GM12878 (cell line): ENCODE data around the gene GPT2. TPM values are rescaled to one million over a fixed set of nuclear protein-coding genes. Genes with fewer than 3 reads are reported as not detected.
A peak's percentile ranks its signal among the peaks of the same experiment; 100 is the strongest.

Source experiments
- ATAC-seq: fragments of 200-7000 bp; cut with Tn5 transposase; 3 replicates; pipeline ENCODE4 v1.9.1; 2020; ENCODE audit warnings: mild to moderate bottlenecking, moderate library complexity
- BruUV-seq: library from RNA; stranded (reverse); fragments of 400-500 nt; replicated peaks from 2 replicates; lab custom pipeline; 2021; lab: Mats Ljungman, UMichigan
- CTCF ChIA-PET: fragments of 300-600 bp; sonication (Branson Sonifier 250); formaldehyde crosslinking; extraction: SDS; loops from one replicate; lab custom pipeline; 2021; ENCODE audit warnings: inconsistent platforms; lab: Yijun Ruan, JAX
- POLR2A ChIA-PET: fragments of 350-600 bp; formaldehyde crosslinking; extraction: SDS; loops from one replicate; lab custom pipeline; 2021; ENCODE audit warnings: inconsistent platforms; lab: Charles Lee
- RAD21 ChIA-PET: fragments of 300-600 bp; sonication (Branson Sonifier 250); formaldehyde crosslinking; loops from one replicate; lab custom pipeline; 2023; ENCODE audit warnings: antibody characterized with exemption; ENCODE audit not compliant: unreplicated experiment; lab: Charles Lee
- SMC1A ChIA-PET: fragments of 300-600 bp; sonication (Branson Sonifier 250); formaldehyde crosslinking; loops from one replicate; lab custom pipeline; 2023; ENCODE audit not compliant: unreplicated experiment, uncharacterized antibody; lab: Charles Lee
- DNase-seq: peaks from one replicate; pipeline ENCODE4 v3.0.0-alpha.2; 2011; ENCODE audit warnings: low read depth, low spot score
- FAIRE-seq: peaks from 3 replicates; lab custom pipeline; 2011; peaks lifted over from hg19 to GRCh38; lab: Jason Lieb, UNC
- H2AFZ ChIP-seq: 2 replicates; pipeline ENCODE4 v1.6.0; 2011; ENCODE audit warnings: low read depth, low read length, control low read depth; ENCODE audit not compliant: control insufficient read depth
- H3K27ac ChIP-seq: 2 replicates; pipeline ENCODE4 v1.5.1; 2011; ENCODE audit warnings: control low read depth; ENCODE audit not compliant: control insufficient read depth, insufficient read depth
- H3K27me3 ChIP-seq, 2 experiments: replicated peaks in 1 of 2; 2 replicates each; pipeline versions ENCODE4 v1.6.0 to v1.6.1; 2011; ENCODE audit warnings: low read length in 1 of 2; ENCODE audit not compliant: control insufficient read depth in 2 of 2, insufficient read depth in 2 of 2
- H3K36me3 ChIP-seq, 2 experiments: 2 replicates each; pipeline ENCODE4 v1.5.1; 2011; ENCODE audit warnings: low read length in 1 of 2; ENCODE audit not compliant: control insufficient read depth in 2 of 2, insufficient read depth in 2 of 2
- H3K4me1 ChIP-seq: 2 replicates; pipeline ENCODE4 v1.6.1; 2011; ENCODE audit warnings: mild to moderate bottlenecking, low read length, moderate library complexity, mixed read lengths; ENCODE audit not compliant: control insufficient read depth, insufficient read depth
- H3K4me2 ChIP-seq: 2 replicates; pipeline ENCODE4 v1.6.0; 2011; ENCODE audit warnings: control low read depth; ENCODE audit not compliant: control insufficient read depth, insufficient read depth
- H3K4me3 ChIP-seq: fragments of 200-600 bp; sonication (generic); 2 replicates; pipeline ENCODE4 v1.5.1; 2016
- H3K79me2 ChIP-seq: 2 replicates; pipeline ENCODE4 v1.6.0; 2011; ENCODE audit warnings: low read length; ENCODE audit not compliant: control insufficient read depth, insufficient read depth
- H3K9ac ChIP-seq: 2 replicates; pipeline ENCODE4 v1.8.0; 2011; ENCODE audit warnings: low read length, control low read depth, mixed read lengths; ENCODE audit not compliant: control insufficient read depth, insufficient read depth
- H3K9me3 ChIP-seq: replicated peaks from 3 replicates; pipeline ENCODE4 v1.5.1; 2011; ENCODE audit warnings: mild to moderate bottlenecking, low read length; ENCODE audit not compliant: control insufficient read depth, insufficient read depth
- H4K20me1 ChIP-seq: 2 replicates; pipeline ENCODE4 v1.6.0; 2011; ENCODE audit not compliant: control insufficient read depth, insufficient read depth
- BRCA1 ChIP-seq: IDR thresholded peaks from 2 replicates; pipeline ENCODE4 v1.6.1; 2011; ENCODE audit warnings: low read depth, low read length, improper control_type of control experiment
- CREM ChIP-seq: IDR thresholded peaks from 2 replicates; pipeline ENCODE4 v1.6.1; 2014; ENCODE audit warnings: antibody characterized with exemption, low read depth
- DPF2 ChIP-seq: fragments of 450-650 bp; IDR thresholded peaks from 2 replicates; pipeline ENCODE4 v1.6.1; 2017; ENCODE audit warnings: mild to moderate bottlenecking
- EED ChIP-seq: sonication (generic); IDR thresholded peaks from 2 replicates; pipeline ENCODE4 v1.6.1; 2016; ENCODE audit warnings: antibody characterized with exemption, low read depth
- LARP7 ChIP-seq: fragments of 450-650 bp; IDR thresholded peaks from 2 replicates; pipeline ENCODE4 v1.6.1; 2017; ENCODE audit warnings: mild to moderate bottlenecking
- NFIC ChIP-seq: IDR thresholded peaks from 2 replicates; pipeline ENCODE4 v1.6.1; 2012; ENCODE audit warnings: low read depth, mild to moderate bottlenecking, inconsistent platforms, low read length, moderate library complexity
- SMAD5 ChIP-seq: IDR thresholded peaks from 2 replicates; pipeline ENCODE4 v1.6.1; 2016; ENCODE audit warnings: antibody characterized with exemption, low read depth
- STAT3 ChIP-seq: IDR thresholded peaks from 2 replicates; pipeline ENCODE4 v1.6.1; 2011; ENCODE audit warnings: low read depth, low read length, improper control_type of control experiment
- TARDBP ChIP-seq: IDR thresholded peaks from 2 replicates; pipeline ENCODE4 v1.6.1; 2016; ENCODE audit warnings: borderline replicate concordance
- USF1 ChIP-seq: IDR thresholded peaks from 2 replicates; pipeline ENCODE4 v1.6.1; 2011; ENCODE audit warnings: borderline replicate concordance, low read depth, mild to moderate bottlenecking, moderate library complexity, mixed read lengths, low read length; ENCODE audit not compliant: insufficient read depth; ENCODE audit errors: extremely low read length
- WGBS: methylation state at CpG from one replicate; pipeline ENCODE4 v1.1.6; 2016; ENCODE audit warnings: low lambda C conversion rate; ENCODE audit not compliant: insufficient replicate concordance, insufficient coverage; ENCODE audit errors: missing lambda C conversion rate; 5-methylcytosine and 5-hydroxymethylcytosine counted together
- in situ Hi-C: fragments of 300-500 bp; cut with MboI; formaldehyde crosslinking; loops from 9 replicates; pipeline ENCODE4 v1.14.3; 2018; ENCODE audit warnings: mixed read lengths
- intact Hi-C: fragments of 100-400 bp; cut with micrococcal nuclease; formaldehyde crosslinking; loops from one replicate; pipeline ENCODE4 v1.14.2; 2022; ENCODE audit not compliant: unreplicated experiment
- polyA plus RNA-seq, 11 experiments: library from polyadenylated mRNA; depleted of rRNA in 4 of 11; unstranded in 6 of 11; stranded (reverse) in 5 of 11; fragments of >200 nt; fragmentation: Nextera tagmentation in 4 of 11; fragmentation: Illumina TruSeq in 1 of 11; extraction: Ambion mirVana in 4 of 11; extraction: Trizol in 1 of 11; gene quantifications; 1 replicate in 1 of 11; 2 replicates in 10 of 11; pipeline versions ENCODE4 v1.2.1 to v1.2.3, GENCODE V29; 2011 to 2016; ENCODE audit warnings: inconsistent platforms in 2 of 11, missing spikeins in 2 of 11, low read depth in 1 of 11
- total RNA-seq, 4 experiments: library from RNA; depleted of rRNA in 3 of 4; stranded (reverse); fragments of >200 nt in 3 of 4; fragmentation: Illumina TruSeq in 1 of 4; extraction: Trizol in 1 of 4; gene quantifications; 2 replicates each; pipeline versions ENCODE4 v1.2.1 to v1.2.3, GENCODE V29; 2013 to 2021
- TF ChIP-seq, protein P1 (sequence below): IDR thresholded peaks from 2 replicates; pipeline ENCODE4 v1.6.1; 2012; ENCODE audit warnings: mild to moderate bottlenecking, low read depth, low read length

GPT2 gene
- total and polyA plus RNA-seq, 10 of the 15 experiments (the other 5 are each of a cell fraction or from before 2014, with no cell fraction given), result 0.45 to 9.9 (median 4.3) TPM

DNA sequence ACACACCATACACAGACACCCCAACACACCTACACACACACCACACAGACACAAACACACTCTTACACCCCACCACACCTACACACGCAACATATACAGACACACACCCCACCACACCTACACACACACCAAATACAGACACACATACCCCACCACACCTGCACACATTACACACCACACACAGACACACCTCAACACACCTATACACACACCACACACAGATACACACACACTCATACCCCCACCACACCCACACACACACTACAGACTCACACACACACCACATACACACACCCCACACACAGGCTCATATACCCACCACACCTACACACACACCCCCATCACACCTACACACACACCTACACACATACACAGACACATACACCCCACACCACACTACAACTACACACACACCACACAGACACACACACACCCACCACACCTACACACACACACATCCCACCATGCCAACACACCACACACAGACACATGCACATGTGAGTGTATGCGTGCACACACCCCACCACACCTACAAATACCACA lies 31.4 kb downstream of the GPT2 start:
- FAIRE-seq (peak; percentile 7), DNase-seq (no peak), ATAC-seq (no peak)
- RAD21 ChIA-PET, result no interaction called here
- peaks cover 0 to 3% of the 10 kb centered on the region in 2 experiments; a peak in 2 of 4 replicates for H3K36me3 ChIP-seq
- no peaks in the 10 kb centered on the region for H3K27me3 ChIP-seq
- intact Hi-C loops (no loop called here), in situ Hi-C loops (no loop called here)
- no peak overlapping the region for H3K4me3 ChIP-seq
- SMC1A ChIA-PET, result no interaction called here
- H3K4me2 ChIP-seq, result no peak overlapping the region
- H3K27ac ChIP-seq, result no peak overlapping the region
- no peaks in the 10 kb centered on the region for H3K9me3 ChIP-seq
- POLR2A ChIA-PET, result no interaction called here
- H3K79me2 ChIP-seq, result no peaks in the 10 kb centered on the region
- H3K9ac ChIP-seq, result no peak overlapping the region
- no peak for TF ChIP-seq BRCA1
- no peak for TF ChIP-seq USF1
- TF ChIP-seq, protein P1, sequence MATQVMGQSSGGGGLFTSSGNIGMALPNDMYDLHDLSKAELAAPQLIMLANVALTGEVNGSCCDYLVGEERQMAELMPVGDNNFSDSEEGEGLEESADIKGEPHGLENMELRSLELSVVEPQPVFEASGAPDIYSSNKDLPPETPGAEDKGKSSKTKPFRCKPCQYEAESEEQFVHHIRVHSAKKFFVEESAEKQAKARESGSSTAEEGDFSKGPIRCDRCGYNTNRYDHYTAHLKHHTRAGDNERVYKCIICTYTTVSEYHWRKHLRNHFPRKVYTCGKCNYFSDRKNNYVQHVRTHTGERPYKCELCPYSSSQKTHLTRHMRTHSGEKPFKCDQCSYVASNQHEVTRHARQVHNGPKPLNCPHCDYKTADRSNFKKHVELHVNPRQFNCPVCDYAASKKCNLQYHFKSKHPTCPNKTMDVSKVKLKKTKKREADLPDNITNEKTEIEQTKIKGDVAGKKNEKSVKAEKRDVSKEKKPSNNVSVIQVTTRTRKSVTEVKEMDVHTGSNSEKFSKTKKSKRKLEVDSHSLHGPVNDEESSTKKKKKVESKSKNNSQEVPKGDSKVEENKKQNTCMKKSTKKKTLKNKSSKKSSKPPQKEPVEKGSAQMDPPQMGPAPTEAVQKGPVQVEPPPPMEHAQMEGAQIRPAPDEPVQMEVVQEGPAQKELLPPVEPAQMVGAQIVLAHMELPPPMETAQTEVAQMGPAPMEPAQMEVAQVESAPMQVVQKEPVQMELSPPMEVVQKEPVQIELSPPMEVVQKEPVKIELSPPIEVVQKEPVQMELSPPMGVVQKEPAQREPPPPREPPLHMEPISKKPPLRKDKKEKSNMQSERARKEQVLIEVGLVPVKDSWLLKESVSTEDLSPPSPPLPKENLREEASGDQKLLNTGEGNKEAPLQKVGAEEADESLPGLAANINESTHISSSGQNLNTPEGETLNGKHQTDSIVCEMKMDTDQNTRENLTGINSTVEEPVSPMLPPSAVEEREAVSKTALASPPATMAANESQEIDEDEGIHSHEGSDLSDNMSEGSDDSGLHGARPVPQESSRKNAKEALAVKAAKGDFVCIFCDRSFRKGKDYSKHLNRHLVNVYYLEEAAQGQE, result no peak
- TF ChIP-seq STAT3, result no peak
- no peak for TF ChIP-seq SMAD5
- TF ChIP-seq TARDBP, result no peak
- no peak for TF ChIP-seq CREM
- no peak for TF ChIP-seq NFIC
- no peak for TF ChIP-seq EED
- no peak for TF ChIP-seq LARP7
- TF ChIP-seq DPF2, result no peak
- CTCF ChIA-PET, result interaction anchor here (5.5 kb wide), 1 partner anchor 62 kb away, joined by 65 read pairs; no protein-coding TSS in a partner anchor
- H3K4me1 ChIP-seq, result peaks cover 28% of the 10 kb centered on the region
- no peaks in the 10 kb centered on the region for H4K20me1 ChIP-seq
- WGBS, result 69% methylated on average over 2 of the region's 2 CpGs
- no peak overlapping the region for H2AFZ ChIP-seq
- no TSS peak for BruUV-seq
